Glutamatergic neuron (in vitro differentiated cells): ENCODE results near the gene LENEP. TPM values are rescaled to one million over a fixed set of nuclear protein-coding genes. Genes with fewer than 3 reads are reported as not detected.
A peak's percentile ranks its signal among the peaks of the same experiment; 100 is the strongest.

Experiments used
- DNase-seq: peaks from one replicate; pipeline ENCODE4 v3.0.0; 2022
- H3K27ac Mint-ChIP-seq: one replicate; pipeline ENCODE4 v1.8.0; 2020; ENCODE audit warnings: mild to moderate bottlenecking, mixed read lengths, inconsistent platforms; ENCODE audit not compliant: unreplicated experiment
- H3K27me3 Mint-ChIP-seq: one replicate; pipeline ENCODE4 v1.8.0; 2020; ENCODE audit warnings: mild to moderate bottlenecking, moderate library complexity, mixed read lengths, inconsistent platforms; ENCODE audit not compliant: unreplicated experiment
- H3K36me3 Mint-ChIP-seq: one replicate; pipeline ENCODE4 v1.8.0; 2020; ENCODE audit warnings: mild to moderate bottlenecking, mixed read lengths, inconsistent platforms; ENCODE audit not compliant: unreplicated experiment
- H3K4me1 Mint-ChIP-seq: one replicate; pipeline ENCODE4 v1.8.0; 2020; ENCODE audit warnings: mild to moderate bottlenecking, low read depth, mixed read lengths, inconsistent platforms; ENCODE audit not compliant: unreplicated experiment
- H3K4me3 Mint-ChIP-seq: one replicate; pipeline ENCODE4 v1.8.0; 2020; ENCODE audit warnings: mild to moderate bottlenecking, mixed read lengths, inconsistent platforms; ENCODE audit not compliant: unreplicated experiment
- H3K9me3 Mint-ChIP-seq: one replicate; pipeline ENCODE4 v1.8.0; 2020; ENCODE audit warnings: mild to moderate bottlenecking, moderate library complexity, mixed read lengths, inconsistent platforms; ENCODE audit not compliant: unreplicated experiment
- total RNA-seq: library from RNA; stranded (reverse); fragmentation: NEBNext Ultra II Directional; extraction: Animal tissue kit (Norgen Biotek cat#: 25700); gene quantifications from one replicate; pipeline ENCODE4 v1.2.1, GENCODE V29; 2021; ENCODE audit not compliant: unreplicated experiment
- TF ChIP-seq, protein P1 (sequence below): fragments of 200-600 bp; sonication (generic); IDR thresholded peaks from one replicate; pipeline ENCODE4 v1.5.0; 2021; ENCODE audit not compliant: partially characterized antibody, unreplicated experiment

LENEP gene
- total RNA-seq, 1 donor from 2014 or later, result 1.3 TPM

GRCh38 chr1:154945962-154946850 is 47.2 kb upstream of the LENEP start:
- DNase-seq, result no peak
- peaks cover 10% of the 10 kb centered on the region for H3K4me1 Mint-ChIP-seq
- TF ChIP-seq, protein P1, sequence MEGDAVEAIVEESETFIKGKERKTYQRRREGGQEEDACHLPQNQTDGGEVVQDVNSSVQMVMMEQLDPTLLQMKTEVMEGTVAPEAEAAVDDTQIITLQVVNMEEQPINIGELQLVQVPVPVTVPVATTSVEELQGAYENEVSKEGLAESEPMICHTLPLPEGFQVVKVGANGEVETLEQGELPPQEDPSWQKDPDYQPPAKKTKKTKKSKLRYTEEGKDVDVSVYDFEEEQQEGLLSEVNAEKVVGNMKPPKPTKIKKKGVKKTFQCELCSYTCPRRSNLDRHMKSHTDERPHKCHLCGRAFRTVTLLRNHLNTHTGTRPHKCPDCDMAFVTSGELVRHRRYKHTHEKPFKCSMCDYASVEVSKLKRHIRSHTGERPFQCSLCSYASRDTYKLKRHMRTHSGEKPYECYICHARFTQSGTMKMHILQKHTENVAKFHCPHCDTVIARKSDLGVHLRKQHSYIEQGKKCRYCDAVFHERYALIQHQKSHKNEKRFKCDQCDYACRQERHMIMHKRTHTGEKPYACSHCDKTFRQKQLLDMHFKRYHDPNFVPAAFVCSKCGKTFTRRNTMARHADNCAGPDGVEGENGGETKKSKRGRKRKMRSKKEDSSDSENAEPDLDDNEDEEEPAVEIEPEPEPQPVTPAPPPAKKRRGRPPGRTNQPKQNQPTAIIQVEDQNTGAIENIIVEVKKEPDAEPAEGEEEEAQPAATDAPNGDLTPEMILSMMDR, result no peak
- no peak overlapping the region for H3K4me3 Mint-ChIP-seq
- H3K36me3 Mint-ChIP-seq, result no peaks in the 10 kb centered on the region
- H3K27ac Mint-ChIP-seq, result no peak overlapping the region
- H3K27me3 Mint-ChIP-seq, result peaks cover 6% of the 10 kb centered on the region
- H3K9me3 Mint-ChIP-seq, result peaks cover 1% of the 10 kb centered on the region

DNA sequence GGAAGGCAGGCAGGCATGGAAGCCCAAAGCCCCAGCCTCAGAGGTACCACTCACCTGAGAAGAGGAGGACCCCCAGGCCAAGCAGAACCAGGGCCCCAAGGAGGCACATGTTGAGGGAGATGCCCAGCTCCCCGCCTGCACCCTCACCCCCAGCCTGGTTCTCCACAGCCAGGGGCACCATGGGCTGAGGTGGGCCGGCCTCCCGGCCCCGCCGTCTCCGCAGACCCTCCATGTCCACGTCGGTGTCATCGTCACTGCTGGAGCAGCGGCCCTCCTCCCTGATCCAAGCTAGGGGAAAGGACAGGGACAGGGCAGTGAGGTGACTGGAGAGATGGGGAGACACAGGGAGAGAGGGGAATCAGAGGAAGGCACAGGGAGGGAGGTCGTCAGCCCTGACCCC is 45.3 kb upstream of the LENEP start:
- Mint-ChIP-seq H3K9me3 (peaks cover 2% of the 10 kb centered on the region), H3K4me1 (peaks cover 21% of the 10 kb centered on the region), H3K4me3 (no peak overlapping the region), H3K36me3 (no peaks in the 10 kb centered on the region), H3K27ac (no peak overlapping the region), H3K27me3 (peaks cover 9% of the 10 kb centered on the region)
- no peak for DNase-seq
- TF ChIP-seq, protein P1, result no peak

- no peak for DNase-seq
- peak overlapping the region; percentile 38 for H3K4me3 Mint-ChIP-seq
- no peaks in the 10 kb centered on the region for H3K36me3 Mint-ChIP-seq
- peaks cover 45% of the 10 kb centered on the region for H3K4me1 Mint-ChIP-seq
- H3K27me3 Mint-ChIP-seq, result peaks cover 12% of the 10 kb centered on the region
- H3K9me3 Mint-ChIP-seq, result peaks cover 11% of the 10 kb centered on the region
- TF ChIP-seq, protein P1, result no peak
- peak overlapping the region; percentile 20 for H3K27ac Mint-ChIP-seq
Observed at GRCh38 chr1:154951901-154952657, 41.3 kb upstream of the LENEP start.

GRCh38 chr1:154952664-154953063 is 40.7 kb upstream of the LENEP start:
- Mint-ChIP-seq H3K27ac (peak overlapping the region; percentile 20), H3K27me3 (peaks cover 12% of the 10 kb centered on the region), H3K36me3 (no peaks in the 10 kb centered on the region), H3K4me1 (peaks cover 48% of the 10 kb centered on the region), H3K4me3 (peak overlapping the region; percentile 17), H3K9me3 (peaks cover 11% of the 10 kb centered on the region)
- TF ChIP-seq, protein P1, result no peak
- DNase-seq, result no peak
